Vagina (tissue), 2 donors: ENCODE measurements around the gene NBPF3.

Experiments used
- POLR2A ChIP-seq, 2 donors: fragments of 450-650 bp; IDR thresholded peaks; one replicate each; pipeline ENCODE4 v1.6.1; 2017; ENCODE audit warnings: antibody characterized with exemption in 2 of 2, mild to moderate bottlenecking in 2 of 2, moderate library complexity in 2 of 2
- POLR2AphosphoS5 ChIP-seq, 2 donors: sonication (generic); formaldehyde crosslinking; IDR thresholded peaks; one replicate each; pipeline ENCODE4 v1.9.0; 2017; ENCODE audit warnings: antibody characterized with exemption in 2 of 2, mild to moderate bottlenecking in 2 of 2, low read depth in 1 of 2; ENCODE audit not compliant: insufficient read depth in 1 of 2
- TF ChIP-seq, protein P1 (sequence below), 3 experiments: fragments of 450-650 bp in 2 of 3; fragments of 200-600 bp in 1 of 3; sonication (generic) in 1 of 3; IDR thresholded peaks; one replicate each; pipeline ENCODE4 v1.5.1; 2017 to 2019; ENCODE audit warnings: antibody characterized with exemption in 3 of 3, mild to moderate bottlenecking in 2 of 3, moderate library complexity in 2 of 3

DNA sequence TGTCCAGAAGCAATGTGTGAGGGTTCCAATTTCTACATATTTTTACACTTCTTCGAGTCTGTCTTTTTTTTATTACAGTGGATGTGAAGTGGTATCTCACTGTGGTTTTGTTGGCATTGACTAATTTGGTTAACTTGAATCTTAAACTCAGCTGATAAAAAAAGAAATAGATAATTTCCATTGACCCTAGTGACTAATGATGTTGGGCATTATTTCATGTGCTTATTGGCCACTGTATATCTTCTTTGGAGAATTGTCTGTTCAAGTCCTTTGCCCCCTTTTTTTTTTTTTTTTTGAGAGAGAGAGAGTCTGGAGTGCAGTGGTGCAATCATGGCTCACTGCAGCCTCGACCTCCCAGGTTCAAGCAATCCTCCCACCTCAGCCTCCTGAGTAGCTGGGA lies 33.3 kb upstream of the NBPF3 start:
- TF ChIP-seq POLR2A (IDR thresholded peaks at IDR 0.05) (no peak), POLR2AphosphoS5 (IDR thresholded peaks at IDR 0.05; ENCODE audit: insufficient read depth in 1 of 2, low read depth in 1 of 2) (no peak)
- TF ChIP-seq, protein P1, sequence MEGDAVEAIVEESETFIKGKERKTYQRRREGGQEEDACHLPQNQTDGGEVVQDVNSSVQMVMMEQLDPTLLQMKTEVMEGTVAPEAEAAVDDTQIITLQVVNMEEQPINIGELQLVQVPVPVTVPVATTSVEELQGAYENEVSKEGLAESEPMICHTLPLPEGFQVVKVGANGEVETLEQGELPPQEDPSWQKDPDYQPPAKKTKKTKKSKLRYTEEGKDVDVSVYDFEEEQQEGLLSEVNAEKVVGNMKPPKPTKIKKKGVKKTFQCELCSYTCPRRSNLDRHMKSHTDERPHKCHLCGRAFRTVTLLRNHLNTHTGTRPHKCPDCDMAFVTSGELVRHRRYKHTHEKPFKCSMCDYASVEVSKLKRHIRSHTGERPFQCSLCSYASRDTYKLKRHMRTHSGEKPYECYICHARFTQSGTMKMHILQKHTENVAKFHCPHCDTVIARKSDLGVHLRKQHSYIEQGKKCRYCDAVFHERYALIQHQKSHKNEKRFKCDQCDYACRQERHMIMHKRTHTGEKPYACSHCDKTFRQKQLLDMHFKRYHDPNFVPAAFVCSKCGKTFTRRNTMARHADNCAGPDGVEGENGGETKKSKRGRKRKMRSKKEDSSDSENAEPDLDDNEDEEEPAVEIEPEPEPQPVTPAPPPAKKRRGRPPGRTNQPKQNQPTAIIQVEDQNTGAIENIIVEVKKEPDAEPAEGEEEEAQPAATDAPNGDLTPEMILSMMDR (IDR thresholded peaks at IDR 0.05) = no peak
